Right forelimb (tissue), 1 donor: ENCODE data around the gene WDSUB1.

Source experiments
- DNase-seq: peaks from one replicate; pipeline ENCODE4 v3.0.0-alpha.2; 2018

The WDSUB1 gene

GRCh38 chr2:159219394-159219998, 67.0 kb downstream of the WDSUB1 start:
- DNase-seq, result no peak

DNA sequence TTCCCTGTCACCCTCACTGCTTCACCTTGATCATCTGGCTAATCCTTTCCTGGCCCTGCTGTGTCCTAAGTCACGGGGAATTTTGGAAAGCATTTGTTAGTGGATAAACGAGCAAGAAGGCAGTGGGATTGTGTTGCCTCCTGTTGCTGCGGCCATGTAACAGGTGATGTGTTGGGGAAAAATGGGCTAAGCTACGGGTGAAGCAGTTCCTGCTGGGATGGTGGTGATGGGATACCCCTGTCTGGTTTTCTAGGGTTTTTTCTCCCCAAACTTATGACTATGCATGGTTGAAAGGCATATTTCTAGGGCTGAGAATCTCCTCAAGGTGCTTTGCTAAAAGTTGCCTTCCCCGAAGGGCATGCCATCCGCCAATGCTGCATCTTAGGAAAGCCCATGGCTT, 68.1 kb downstream of the WDSUB1 start:
- no peak for DNase-seq

- no peak for DNase-seq
Observed at GRCh38 chr2:159217676-159218075, 68.8 kb downstream of the WDSUB1 start.

DNA sequence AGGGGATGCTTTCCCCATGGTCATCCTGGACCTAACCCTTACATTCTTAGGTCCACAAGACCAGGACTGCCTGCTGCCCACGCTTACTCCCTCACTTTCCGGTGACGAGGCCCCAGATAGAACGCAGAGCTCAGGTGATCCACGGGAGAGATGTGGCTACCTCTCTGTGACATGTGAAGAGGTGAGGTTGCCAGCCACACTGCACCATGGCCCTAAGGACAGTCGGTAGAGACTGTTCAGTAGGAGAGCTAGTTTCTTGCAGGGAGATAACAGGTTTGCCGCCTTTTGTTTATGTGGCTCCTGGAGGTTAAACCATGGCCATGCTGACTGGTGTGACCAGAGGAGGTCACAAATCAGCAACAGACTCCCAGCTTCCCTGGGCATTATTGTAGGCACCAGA, 71.4 kb downstream of the WDSUB1 start:
- no peak for DNase-seq

GRCh38 chr2:159214325-159214865, 72.1 kb downstream of the WDSUB1 start:
- no peak for DNase-seq

- no peak for DNase-seq
Observed at GRCh38 chr2:159213296-159213695, 73.2 kb downstream of the WDSUB1 start.

DNA sequence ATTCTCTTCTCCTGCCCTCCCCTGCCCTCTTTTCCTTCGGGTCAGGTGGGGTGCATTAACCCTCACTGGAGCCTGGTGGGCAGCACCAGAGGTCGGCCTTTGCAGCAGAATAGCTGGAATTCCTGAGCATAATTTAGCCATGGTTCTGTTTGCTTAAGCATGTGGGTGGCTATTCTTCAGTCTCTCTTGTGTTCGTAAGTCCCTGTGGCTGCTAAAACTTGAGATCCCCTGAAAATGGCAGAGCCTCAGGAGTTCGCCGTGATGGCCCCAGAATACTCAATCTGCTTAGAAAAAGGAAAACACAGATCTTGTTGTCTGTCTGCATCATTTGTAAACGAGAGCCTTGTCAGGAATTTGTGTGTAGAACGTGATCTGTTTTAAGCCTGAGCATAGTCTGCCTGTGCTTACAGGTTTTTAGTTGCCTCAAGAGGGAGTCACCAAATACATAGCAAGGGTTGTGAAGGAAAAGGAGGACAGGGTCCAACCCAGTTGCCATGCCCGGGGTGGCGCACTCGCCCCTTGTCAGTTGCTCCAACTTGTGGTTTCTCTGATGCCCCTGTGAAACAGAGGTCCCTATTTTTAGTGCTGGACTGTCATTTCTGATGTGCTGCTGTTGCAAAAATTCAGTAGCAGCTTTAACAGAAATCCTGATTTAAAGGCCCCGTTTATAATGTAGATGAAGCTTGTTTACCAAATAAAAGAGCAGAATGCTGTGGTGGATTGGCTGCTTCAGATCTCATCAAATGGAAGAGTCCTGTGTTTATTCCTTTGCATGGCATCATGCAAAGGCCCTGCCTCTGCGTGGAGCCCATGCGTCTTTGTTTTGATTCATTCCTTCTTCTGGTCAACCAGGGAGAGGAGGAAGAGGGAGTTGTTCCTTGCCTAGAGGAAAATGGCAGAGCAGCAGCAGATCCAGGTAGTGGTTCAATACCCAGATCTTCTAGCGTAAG, 74.8 kb downstream of the WDSUB1 start:
- no peak for DNase-seq

- peak; percentile 26 for DNase-seq
Observed at GRCh38 chr2:159209341-159210306, 76.9 kb downstream of the WDSUB1 start.

DNA sequence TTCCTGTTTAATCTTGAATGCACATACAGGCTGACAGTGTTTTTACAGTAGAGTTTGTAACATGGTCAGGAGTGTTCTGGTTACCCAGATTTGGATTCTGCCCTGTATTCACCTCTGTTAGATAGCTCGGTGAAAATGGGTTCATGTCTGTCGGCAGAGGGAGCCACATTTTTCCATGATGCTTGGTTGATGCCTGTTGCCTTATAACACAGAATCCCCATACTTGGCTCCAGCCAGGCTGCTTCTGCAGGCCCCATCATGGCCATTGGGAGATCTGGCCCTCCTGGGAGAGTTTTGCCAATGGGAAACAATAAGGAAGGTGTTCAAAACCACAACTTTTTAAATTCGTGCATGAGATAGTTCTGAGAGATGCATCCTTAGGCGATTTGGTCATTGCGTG, 78.1 kb downstream of the WDSUB1 start:
- peak; percentile 26 for DNase-seq

- DNase-seq, result peak; percentile 16
Observed at GRCh38 chr2:159206736-159207380, 79.6 kb downstream of the WDSUB1 start.

GRCh38 chr2:159204381-159205144, 81.9 kb downstream of the WDSUB1 start:
- DNase-seq, result no peak

- DNase-seq, result peak; percentile 55
Observed at GRCh38 chr2:159202568-159203071, 83.9 kb downstream of the WDSUB1 start.

DNA sequence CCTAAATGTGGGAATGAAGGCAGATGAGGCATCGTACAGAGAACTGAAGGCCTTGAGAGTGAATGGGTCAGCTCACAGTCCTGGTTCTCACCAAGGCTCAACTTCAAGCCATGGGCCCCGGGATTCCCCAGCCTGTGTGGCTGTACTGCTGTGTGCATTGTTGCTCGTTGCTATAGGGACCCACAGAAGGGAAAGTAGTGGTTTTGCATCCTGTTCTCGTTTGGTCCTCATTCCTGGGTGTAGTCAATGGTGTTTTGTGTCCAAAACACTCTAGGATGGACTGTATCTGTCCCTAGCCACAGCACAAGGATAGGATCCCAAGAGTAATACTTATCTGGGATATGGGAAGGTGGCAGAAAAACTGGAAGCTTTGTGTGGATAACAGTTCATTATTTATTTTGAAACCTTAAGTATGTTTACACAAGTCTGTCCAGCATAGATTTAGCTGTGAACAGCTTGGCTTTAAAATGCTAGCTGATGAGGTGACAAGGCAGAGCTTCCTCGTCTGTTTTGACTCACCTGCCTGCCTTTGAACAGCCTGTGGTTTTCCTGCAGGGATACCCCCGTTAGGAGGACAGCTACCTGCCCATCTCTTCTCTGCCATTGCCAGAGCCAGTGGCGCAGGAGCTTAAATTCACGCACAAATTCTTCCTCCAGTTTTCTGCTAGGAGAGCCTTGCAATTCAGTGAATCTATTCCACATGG, 85.0 kb downstream of the WDSUB1 start:
- no peak for DNase-seq

DNA sequence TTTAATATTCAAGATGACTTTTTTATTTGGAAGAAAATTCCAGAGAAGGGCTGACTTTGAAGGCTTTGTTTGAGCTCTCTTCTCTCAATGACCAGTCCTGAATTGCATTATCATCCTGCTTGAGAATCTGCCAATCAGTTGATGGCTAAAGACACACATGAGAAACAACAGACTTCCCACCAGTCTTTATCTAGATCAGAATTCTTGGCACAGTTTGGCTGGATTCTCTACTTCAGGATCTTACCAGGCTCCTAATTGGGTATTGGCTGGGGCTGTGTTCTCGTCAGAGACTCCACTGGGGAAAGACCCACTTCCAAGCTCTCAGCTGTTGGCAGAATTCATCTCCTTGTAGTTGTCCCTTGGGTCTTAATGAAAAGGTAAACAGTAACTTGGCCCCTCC, 86.0 kb downstream of the WDSUB1 start:
- no peak for DNase-seq

DNA sequence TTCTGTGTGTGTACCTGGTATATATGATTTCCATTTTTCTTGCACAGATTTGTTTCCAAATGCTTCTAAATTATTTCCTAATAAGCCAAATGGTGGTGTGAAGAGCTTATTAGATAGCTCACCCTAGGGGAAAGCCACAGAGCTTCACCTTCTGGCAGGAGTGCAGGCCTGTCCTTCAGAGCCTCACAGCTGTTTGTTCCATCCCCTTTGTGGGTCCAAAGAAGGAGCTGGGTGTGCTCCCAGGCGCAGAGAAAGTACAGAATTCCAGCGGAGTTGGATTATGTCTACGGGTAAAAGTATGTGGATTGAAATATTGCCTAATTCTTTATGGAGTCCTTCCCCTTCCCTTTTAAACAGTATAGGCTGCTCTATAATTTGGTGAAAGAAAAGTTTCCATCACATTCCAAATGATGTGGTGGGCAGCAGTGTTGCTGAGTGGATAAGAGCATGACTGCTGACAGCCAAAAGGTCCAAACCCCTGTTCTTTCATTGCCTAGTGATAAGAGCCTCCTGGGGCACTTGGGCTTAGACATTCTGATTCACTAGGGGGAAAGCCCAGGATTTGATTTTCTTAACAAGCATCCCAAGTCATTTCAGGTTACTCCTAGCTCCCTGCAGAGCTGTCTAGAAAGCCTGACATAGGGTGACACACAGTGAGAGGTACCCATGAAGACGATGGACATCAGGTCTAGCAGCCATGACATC, 86.6 kb downstream of the WDSUB1 start:
- DNase-seq, result no peak

GRCh38 chr2:159199236-159199635, 87.3 kb downstream of the WDSUB1 start:
- no peak for DNase-seq

GRCh38 chr2:159196393-159196925, 90.0 kb downstream of the WDSUB1 start:
- DNase-seq, result no peak

GRCh38 chr2:159195697-159196096, 90.8 kb downstream of the WDSUB1 start:
- DNase-seq, result no peak

DNA sequence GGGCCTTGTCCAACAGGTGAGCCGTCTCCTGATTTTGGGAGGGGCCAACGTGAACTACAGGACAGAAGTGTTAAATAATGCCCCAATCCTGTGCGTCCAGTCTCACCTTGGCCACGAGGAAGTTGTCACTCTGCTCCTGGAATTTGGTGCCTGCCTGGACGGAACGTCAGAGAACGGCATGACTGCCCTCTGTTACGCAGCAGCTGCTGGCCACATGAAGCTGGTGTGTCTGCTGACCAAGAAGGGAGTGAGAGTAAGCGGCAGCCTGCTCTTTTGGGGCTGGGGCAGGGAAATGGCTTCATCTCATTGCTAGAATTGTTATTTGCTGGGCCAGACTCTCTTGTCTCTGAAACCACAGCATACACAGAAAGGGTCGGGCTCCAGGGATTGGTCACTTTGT, 92.3 kb downstream of the WDSUB1 start:
- DNase-seq, result no peak

DNA sequence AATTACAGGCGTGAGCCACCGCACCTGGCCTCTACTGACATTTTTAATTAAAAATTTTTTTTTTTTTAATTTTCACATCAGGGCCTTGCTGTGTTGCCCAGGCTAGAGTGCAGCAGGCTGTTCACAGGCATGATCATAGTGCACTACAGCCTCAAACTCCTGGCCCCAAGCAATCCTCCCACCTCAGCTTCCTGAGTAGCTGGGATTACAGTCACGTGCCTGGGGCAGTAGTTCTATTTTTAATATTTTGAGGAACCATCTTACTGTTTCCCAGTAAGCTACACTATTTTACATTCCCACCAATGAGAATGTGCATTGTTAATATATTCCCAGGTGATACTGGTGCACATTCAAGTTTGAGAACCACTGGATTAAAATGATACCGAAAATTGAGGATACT, 92.7 kb downstream of the WDSUB1 start:
- DNase-seq, result no peak
